ENCODE results near the gene CAAP1. TPM values are rescaled to one million over a fixed set of nuclear protein-coding genes. Genes with fewer than 3 reads are reported as not detected.

The CAAP1 gene
- total RNA-seq (2022; extraction: Qiagen RNA extraction; ENCODE audit: low read depth) = 16.3 to 25.3 TPM (median 20.3 TPM) in 5 replicates

GRCh38 chr9:26892251-26893029 lies at the start of gene CAAP1:
CAAP1 (minus strand) TSS chr9:26892802; CDS start chr9:26892715, 87 bp downstream.

Other genes with a start within 250 kb of the CAAP1 start
- gene PLAA, start 54.4 kb upstream of the CAAP1 start, total RNA-seq (2022; extraction: Qiagen RNA extraction; ENCODE audit: low read depth) = 34.0 to 38.4 TPM (median 34.2 TPM) in 5 replicates
- gene IFT74, start 63.6 kb upstream of the CAAP1 start, total RNA-seq (2022; extraction: Qiagen RNA extraction; ENCODE audit: low read depth) = 13.1 to 16.5 TPM (median 14.8 TPM) in 5 replicates
- gene LRRC19, start 112.9 kb upstream of the CAAP1 start, total RNA-seq (2022; extraction: Qiagen RNA extraction; ENCODE audit: low read depth) = not detected in 5 replicates
- 0.05 to 0.15 TPM (median 0.07 TPM) in 5 replicates for gene TEK, start 216.4 kb upstream of the CAAP1 start, total RNA-seq (2022; extraction: Qiagen RNA extraction; ENCODE audit: low read depth)